Kidney (tissue), 14 donors: Measurements from ENCODE around the gene MBIP. TPM values are rescaled to one million over a fixed set of nuclear protein-coding genes. Genes with fewer than 3 reads are reported as not detected.

ENCODE experiments used
- DNase-seq, 5 donors: peaks; one replicate each; pipeline ENCODE4 v3.0.0-alpha.2; 2013 to 2020
- FAIRE-seq: peaks from 2 replicates; lab custom pipeline; 2012; peaks lifted over from hg19 to GRCh38; lab: Jason Lieb, UNC
- H3K27ac ChIP-seq, 2 donors: one replicate each; pipeline ENCODE4 v1.7.0; 2013; ENCODE audit warnings: low read depth in 2 of 2, low read length in 2 of 2, inconsistent platforms in 1 of 2
- H3K27me3 ChIP-seq: one replicate; pipeline ENCODE4 v1.7.1; 2013; ENCODE audit warnings: low read length, inconsistent platforms; ENCODE audit not compliant: control insufficient read depth, insufficient read depth
- H3K36me3 ChIP-seq, 3 donors: one replicate each; pipeline versions ENCODE4 v1.7.0 to v1.7.1; 2013; ENCODE audit warnings: low read length in 3 of 3, control low read depth in 1 of 3, inconsistent platforms in 1 of 3; ENCODE audit not compliant: insufficient read depth in 3 of 3, control insufficient read depth in 2 of 3
- H3K4me1 ChIP-seq, 3 donors: one replicate each; pipeline versions ENCODE4 v1.7.0 to v1.7.1; 2013; ENCODE audit warnings: low read length in 3 of 3, inconsistent platforms in 1 of 3, low read depth in 1 of 3; ENCODE audit not compliant: control insufficient read depth in 2 of 3, insufficient read depth in 2 of 3
- H3K4me3 ChIP-seq, 3 donors: one replicate each; pipeline versions ENCODE4 v1.7.0 to v1.8.1; 2013; ENCODE audit warnings: low read length in 3 of 3, control low read depth in 1 of 3, inconsistent platforms in 1 of 3
- H3K9ac ChIP-seq, 3 donors: one replicate each; pipeline versions ENCODE4 v1.7.0 to v1.7.1; 2013; ENCODE audit warnings: low read length in 3 of 3, control low read depth in 1 of 3, inconsistent platforms in 1 of 3
- H3K9me3 ChIP-seq, 3 donors: one replicate each; pipeline versions ENCODE4 v1.7.0 to v1.7.1; 2013; ENCODE audit warnings: low read length in 3 of 3, control low read depth in 1 of 3, inconsistent platforms in 1 of 3; ENCODE audit not compliant: control insufficient read depth in 2 of 3, insufficient read depth in 1 of 3
- CTCF ChIP-seq: IDR thresholded peaks from 3 replicates; pipeline ENCODE4 v1.5.1; 2012; ENCODE audit warnings: mild to moderate bottlenecking, moderate library complexity, borderline replicate concordance; ENCODE audit not compliant: insufficient read depth; ENCODE audit errors: extremely low read depth
- intact Hi-C: fragments of 100-400 bp; cut with DNase I; formaldehyde crosslinking; loops from one replicate; pipeline ENCODE4 v1.11.1; 2022
- polyA plus RNA-seq: library from polyadenylated mRNA; stranded (reverse); fragments of 350-450 nt; fragmentation: Illumina TruSeq; extraction: RNeasy Lipid Tissue Mini Kit (QIAGEN cat#74804); gene quantifications from one replicate; pipeline ENCODE4 v1.2.3, GENCODE V29; 2014; ENCODE audit warnings: low read depth, low replicate concordance; ENCODE audit not compliant: insufficient read depth
- total RNA-seq: library from RNA; stranded (reverse); fragmentation: NEBNext Ultra II Directional; extraction: Animal tissue kit (Norgen Biotek cat#: 25700); gene quantifications from one replicate; pipeline ENCODE4 v1.2.1, GENCODE V29; 2021
- donor health status: control.
- donor health status: control.
- donor health status: control.
- donor health status: control.
- donor health status: control.
- donor health status: DM: yes; HTN: yes; CAD: no.
- donor health status: Normal renal cell carcinoma (clear cell type).

MBIP gene
- total and polyA plus RNA-seq, 2 donors from 2014 or later, result 21.4 to 28.8 TPM

DNA sequence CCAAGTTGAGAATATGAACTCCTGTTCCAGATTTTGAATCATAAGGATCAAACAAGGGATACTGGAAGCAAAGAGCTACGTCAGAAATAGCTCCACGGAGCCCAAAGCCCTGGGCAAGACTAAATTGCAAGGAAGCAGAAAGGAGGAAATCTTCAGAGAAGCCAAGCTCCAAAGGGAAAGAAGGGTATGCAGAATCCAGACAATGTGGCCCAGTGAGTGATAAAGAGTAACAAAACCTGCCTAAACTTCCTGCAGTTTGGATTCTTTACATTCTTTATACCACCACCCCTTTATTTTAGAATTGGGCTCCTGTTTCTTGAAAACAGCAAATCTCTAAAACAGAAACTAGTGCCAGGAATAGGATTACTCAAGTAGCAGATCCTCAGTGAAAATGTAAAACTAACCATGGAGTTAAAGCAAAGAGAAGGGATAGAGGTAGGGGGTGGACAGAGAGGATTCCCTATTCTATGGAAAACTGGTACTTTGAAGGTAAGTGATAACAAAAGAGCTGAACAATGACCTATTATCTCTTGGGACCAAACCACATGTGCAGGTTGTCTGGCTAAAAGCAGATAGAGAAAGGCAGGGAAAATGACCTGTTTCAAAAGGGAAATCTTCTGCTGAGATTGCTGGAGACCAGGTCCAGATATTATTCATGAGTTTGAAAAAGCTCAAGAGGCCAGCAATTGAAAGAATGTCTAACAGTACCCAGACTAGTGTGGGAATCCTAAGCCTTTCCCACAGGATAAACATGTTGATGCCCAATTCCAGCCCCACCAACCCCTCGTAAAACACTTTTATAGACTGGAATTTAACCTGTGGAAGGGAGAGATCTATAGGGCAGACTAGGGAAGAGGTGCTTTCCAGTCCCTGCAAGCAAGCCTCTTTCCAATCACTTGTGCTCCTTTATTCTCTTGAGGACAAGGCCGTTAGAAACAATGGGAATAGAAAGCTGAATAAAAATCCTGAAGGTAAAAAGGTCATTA is 24.5 kb downstream of the MBIP start:
- no peak for FAIRE-seq
- TF ChIP-seq CTCF, result no peak
- Histone ChIP-seq H3K4me3 (no peak overlapping the region), H3K27me3 (no peaks in the 10 kb centered on the region), H3K9ac (no peak overlapping the region), H3K36me3 (peaks cover 2 to 21% (median 17%) of the 10 kb centered on the region in 3 donors), H3K4me1 (no peaks in the 10 kb centered on the region), H3K9me3 (no peaks in the 10 kb centered on the region), H3K27ac (no peak overlapping the region)
- DNase-seq, result no peak
- intact Hi-C loops, result no loop called here

- DNase-seq (no peak), FAIRE-seq (no peak)
- H3K9ac ChIP-seq, result no peak overlapping the region
- H3K4me3 ChIP-seq, result no peak overlapping the region
- no peaks in the 10 kb centered on the region for H3K9me3 ChIP-seq
- H3K4me1 ChIP-seq, result no peaks in the 10 kb centered on the region
- no peaks in the 10 kb centered on the region for H3K27me3 ChIP-seq
- no peak overlapping the region for H3K27ac ChIP-seq
- intact Hi-C loops, result no loop called here
- peaks cover 2 to 21% (median 17%) of the 10 kb centered on the region in 3 donors for H3K36me3 ChIP-seq
- TF ChIP-seq CTCF, result no peak
These were observed 25.9 kb downstream of the MBIP start for GRCh38 chr14:36294543-36294942.

DNA sequence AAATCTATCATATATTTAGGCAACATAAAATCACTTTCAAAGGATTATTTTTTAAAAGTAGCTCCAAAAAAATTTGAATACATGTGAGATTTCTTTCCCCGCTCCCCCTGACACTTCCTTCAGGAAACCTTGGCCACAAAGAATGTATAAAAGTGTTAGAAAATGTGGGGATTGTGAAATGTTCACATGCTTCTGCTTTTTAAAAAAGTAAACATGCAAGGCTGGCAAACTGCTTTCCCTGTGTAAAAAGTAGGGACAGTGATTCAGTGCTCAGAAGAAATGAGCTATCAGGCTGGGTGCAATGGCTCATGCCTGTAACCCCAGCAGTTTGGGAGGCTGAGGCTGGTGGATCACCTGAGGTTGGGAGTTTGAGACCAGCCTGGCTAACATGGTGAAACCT is 26.6 kb downstream of the MBIP start:
- intact Hi-C loops, result no loop called here
- Histone ChIP-seq H3K9ac (no peak overlapping the region), H3K27ac (no peak overlapping the region), H3K4me3 (no peak overlapping the region), H3K9me3 (no peaks in the 10 kb centered on the region), H3K36me3 (peaks cover under 1 to 18% (median 17%) of the 10 kb centered on the region in 3 donors), H3K4me1 (no peaks in the 10 kb centered on the region), H3K27me3 (no peaks in the 10 kb centered on the region)
- FAIRE-seq (no peak), DNase-seq (no peak)
- no peak for TF ChIP-seq CTCF
